Left renal pelvis (tissue), 4 donors: Measurements from ENCODE around the gene FBXO30. TPM values are rescaled to one million over a fixed set of nuclear protein-coding genes. Genes with fewer than 3 reads are reported as not detected.

Experiments used
- DNase-seq, 4 donors: peaks; one replicate each; pipeline ENCODE4 v3.0.0-alpha.2; 2013; ENCODE audit warnings: low read depth in 4 of 4, low spot score in 3 of 4
- polyA plus RNA-seq, 4 donors: library from polyadenylated mRNA; unstranded; fragments of 120-200 nt; gene quantifications; one replicate each; pipeline ENCODE4 v1.2.1, GENCODE V29; 2013; ENCODE audit not compliant: insufficient read length in 4 of 4

Gene FBXO30
- polyA plus RNA-seq, 4 donors: 10.9 to 15.2 (median 11.9) TPM

DNA sequence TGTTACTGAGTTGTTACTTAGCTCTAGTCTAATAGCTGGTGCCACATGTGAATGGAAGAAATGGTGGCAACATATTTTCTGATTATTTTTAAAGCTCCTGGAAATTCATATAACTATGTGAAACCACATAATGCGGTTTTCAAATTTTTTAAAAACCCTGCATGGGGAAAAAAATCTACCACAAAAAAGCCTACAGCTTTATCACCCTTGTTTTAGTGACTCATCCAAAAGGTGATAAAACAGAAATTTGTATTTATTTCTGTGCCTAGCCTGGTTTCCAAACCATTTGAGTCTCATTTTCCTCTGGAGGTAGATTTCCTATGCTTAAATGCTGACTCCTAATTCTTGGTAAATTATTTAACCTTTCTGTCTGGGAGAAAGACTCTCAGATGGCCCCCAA lies 5.4 kb upstream of the FBXO30 start:
- DNase-seq: no peak

DNA sequence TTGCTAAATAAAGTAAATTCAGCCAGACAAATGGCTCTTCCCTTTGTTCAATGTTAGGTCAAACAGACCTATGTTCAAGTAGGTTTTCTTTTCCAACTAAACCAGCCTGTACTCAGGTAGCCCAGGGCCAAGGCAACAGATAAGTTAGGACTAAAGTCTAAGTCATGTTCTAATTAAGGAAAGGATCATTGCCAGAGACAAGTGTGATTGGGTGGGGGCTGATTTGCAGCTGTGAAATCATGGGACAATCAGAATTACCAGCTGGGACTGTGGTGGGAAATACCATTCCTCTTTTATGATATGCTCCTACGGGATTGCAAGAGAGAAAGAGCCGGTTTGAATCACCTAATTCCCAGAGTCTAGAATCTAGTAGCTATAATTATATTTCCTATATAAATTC lies 4.2 kb upstream of the FBXO30 start:
- DNase-seq: no peak

DNA sequence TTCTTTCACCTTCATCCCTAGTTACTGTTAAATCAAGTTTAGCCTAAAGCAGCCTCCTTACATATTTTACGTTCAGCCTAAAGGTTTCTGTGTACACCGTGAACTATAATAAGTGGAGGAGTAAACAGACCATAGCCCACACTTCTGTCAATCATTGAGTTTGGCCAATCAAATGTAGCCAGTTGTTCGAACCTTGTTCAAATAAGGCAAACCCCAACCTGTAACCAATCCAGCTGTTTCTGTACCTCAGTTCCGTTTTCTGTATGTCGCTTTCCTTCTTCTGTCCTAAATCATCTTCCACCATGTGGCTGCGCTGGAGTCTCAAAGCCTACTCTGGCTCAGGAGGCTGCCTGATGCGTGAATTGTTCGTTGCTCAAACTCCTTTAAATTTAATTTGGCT lies 1.8 kb upstream of the FBXO30 start:
- no peak for DNase-seq

- peak in 2 of 4 donors; percentile 19 to 36 for DNase-seq
Measured at GRCh38 chr6:145815309-145816274, 997 bp upstream of the FBXO30 start.

DNA sequence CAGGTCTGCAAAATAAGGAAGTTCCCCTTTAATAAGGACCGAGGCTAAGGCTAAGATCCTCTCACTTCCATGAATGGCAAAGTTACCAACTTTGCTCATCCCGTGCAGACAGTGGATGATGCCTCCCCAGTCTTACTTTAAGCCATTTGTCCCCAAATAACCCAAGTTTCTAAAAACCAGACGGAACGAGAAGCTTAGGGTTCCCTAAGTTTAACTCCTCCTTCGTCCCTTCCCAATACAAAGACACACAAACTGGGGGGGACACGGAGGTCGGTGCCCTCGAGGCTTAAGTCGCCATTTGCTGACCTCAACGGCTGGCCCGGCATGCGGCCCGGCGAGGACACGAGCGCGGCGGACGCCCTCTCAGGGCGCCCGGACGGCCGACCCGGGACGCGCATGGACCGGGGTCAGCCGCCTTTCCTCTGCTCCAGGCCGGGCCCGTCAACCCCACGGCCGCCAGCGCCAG lies 527 bp downstream of the FBXO30 start:
- DNase-seq: peak in 3 of 4 donors; percentile 44 to 70 (median 59)

- peak in 2 of 4 donors; percentile 17 to 31 for DNase-seq
Measured at GRCh38 chr6:145813285-145814034, 1.1 kb downstream of the FBXO30 start.

- no peak for DNase-seq
Measured at GRCh38 chr6:145811741-145812140, 2.9 kb downstream of the FBXO30 start.

- DNase-seq: no peak
Measured at GRCh38 chr6:145809785-145810184, 4.8 kb downstream of the FBXO30 start.

DNA sequence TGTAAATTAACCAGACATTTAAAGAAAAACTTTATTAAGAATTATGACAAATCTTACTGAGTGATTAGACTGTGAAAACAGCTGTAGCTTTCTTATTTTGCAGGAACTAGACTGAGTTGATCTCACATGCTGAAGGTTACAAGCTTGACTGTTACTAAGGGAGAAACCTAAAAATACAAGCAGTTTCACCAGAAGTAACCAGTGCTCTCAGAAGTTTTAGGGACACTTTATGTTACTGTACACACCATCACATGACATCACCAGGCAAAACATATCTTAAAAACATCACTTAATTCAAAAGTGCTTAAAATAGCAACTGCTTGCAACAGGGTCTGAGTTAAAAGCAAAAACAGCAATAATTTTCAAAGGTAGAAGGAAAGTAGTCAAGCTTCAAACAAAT lies 5.4 kb downstream of the FBXO30 start:
- no peak for DNase-seq

- DNase-seq: no peak
Measured at GRCh38 chr6:145808239-145808638, 6.4 kb downstream of the FBXO30 start.

DNA sequence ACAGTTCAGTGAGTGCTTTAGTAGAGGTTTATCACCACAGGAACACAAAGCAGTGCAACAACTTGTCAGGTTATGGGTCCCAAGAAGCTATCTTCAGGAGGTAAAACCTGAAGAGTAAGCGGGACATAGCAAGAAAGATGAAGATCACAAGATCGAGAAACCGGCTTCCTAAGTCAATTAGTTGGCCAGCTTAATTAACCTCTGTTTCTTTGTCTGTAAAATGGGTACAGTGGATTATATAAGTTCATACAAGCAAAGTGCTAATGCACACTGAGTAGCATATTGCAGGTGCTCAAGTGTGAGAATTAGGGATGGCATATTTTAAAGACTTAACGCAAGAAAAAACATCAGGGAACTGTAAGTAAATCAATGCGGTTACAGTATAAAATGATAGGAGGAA lies 12.5 kb downstream of the FBXO30 start:
- no peak for DNase-seq

- DNase-seq: no peak
Measured at GRCh38 chr6:145801021-145801420, 13.6 kb downstream of the FBXO30 start.

- no peak for DNase-seq
Measured at GRCh38 chr6:145798530-145798929, 16.1 kb downstream of the FBXO30 start.

DNA sequence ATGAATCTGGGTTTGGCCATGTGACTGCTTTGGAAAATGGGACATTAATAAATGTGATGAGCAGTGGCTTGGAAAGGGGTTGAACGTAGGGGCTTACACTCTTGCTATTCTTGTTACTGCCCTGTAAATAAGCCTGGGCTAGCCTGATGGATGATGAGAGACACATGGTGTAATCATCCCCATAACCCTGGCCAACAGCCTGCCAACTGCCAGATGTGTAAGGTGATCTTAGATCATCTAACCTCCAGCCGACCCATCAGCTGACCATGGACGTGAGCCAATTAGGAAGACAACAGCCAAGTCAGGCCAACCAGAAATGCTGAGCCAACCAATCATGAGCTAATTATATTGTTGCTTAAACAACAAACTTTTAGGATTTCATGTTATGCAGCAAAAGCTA lies 25.2 kb downstream of the FBXO30 start:
- DNase-seq: no peak

- no peak for DNase-seq
Measured at GRCh38 chr6:145787688-145788087, 26.9 kb downstream of the FBXO30 start.

DNA sequence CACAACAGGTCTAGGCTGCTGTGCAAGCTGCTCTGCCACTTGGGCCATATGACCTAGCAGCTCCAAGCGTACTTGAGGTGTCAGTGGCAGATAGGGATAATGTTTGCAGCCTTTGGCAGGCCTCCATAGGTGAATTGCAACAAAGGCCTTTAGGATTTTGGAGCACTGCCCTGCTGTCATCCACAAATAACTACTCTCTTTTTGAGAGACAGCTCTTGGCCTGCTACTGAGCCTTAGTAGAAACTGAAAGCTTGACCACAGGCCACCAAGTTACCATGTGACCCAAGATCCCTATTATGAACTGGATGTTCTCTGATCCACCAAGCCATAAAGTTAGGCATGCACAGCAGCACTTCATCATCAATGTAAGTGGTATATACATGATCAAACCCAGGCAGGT lies 29.9 kb downstream of the FBXO30 start:
- DNase-seq: no peak

DNA sequence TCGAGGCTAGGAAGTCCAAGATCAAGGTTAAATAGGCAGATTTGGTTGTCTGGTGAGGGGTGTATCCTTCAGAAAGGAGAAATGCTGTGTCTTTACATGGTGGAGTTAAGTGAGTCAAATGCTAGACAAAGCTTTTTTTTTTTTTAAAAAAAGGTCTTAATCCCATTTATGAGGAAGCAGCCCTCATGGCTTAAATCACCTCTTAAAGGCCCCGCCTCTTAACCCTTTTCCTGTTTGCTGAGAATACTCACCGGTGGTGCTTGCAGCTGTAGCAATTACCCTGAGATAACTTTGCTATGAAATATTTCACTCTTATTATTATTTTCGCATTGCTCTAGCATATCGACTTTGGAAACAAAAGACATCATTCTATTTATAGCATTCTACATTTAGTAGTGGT lies 30.8 kb downstream of the FBXO30 start:
- DNase-seq: no peak

GRCh38 chr6:145772846-145773245 lies 41.7 kb downstream of the FBXO30 start:
- DNase-seq: no peak

GRCh38 chr6:145765449-145765848 lies 49.1 kb downstream of the FBXO30 start:
- no peak for DNase-seq

GRCh38 chr6:145763742-145764141 lies 50.9 kb downstream of the FBXO30 start:
- no peak for DNase-seq

GRCh38 chr6:145761584-145761983 lies 53.0 kb downstream of the FBXO30 start:
- no peak for DNase-seq

DNA sequence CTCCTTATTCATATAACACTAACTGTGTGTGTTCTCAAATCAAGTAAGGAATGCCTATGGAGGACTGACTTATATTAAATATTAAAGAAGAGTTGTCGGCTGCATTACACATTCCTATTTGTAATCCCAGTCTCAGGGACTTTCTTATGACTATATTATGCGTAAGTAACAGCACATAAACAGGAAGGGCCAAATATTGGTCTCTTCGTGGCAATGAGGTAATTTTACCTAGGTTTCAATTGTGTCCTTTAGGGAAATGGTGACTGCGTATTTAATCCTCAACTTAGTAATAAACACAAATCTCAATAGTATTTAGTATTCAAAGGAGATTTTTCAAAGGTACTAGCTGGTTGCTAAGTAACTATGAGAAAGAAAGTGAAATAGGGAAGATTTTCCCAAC lies 56.5 kb downstream of the FBXO30 start:
- DNase-seq: no peak
